ENCODE results near the gene ANGPTL4.
"Not testable (repeated sequence)": the region's sequence is repeated elsewhere in the genome, so short reads cannot be mapped to it uniquely, and the experiment has no call there.

The ANGPTL4 gene

DNA sequence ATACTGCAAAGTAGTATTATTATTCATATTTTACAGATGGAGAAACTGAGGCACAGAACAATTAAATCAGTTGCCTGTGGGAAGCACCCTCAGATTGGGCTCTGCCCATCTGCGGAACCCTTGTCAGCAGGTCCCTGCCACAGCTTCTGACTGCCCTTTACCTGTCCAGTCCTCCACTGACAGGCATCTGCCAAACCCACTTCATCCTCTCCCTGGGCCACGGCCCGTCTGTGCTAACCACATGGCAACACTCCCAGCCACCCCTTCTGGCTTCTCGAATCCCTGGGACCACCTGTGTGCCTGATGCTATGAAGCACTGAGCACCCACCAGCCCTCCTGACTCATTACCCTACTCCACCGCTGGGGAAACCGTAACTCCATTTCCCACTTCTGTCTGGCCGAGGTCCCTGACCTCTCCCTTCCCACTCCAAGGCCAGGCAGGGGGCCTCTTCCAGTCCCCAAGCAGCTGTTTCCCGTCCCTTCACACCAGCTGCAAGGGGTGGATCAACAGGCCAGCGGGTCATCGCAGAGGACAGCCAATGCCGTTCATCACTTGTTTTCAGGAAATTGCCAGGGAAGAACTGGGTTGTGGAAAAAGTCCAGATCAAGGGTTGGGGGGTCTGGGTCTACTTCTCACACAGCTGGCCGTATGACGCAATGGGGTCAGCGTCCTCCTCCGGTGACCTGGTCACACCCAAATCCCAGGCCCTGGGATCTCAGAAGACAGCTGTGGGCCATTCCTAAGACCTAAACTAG is 23.4 kb upstream of the ANGPTL4 start:
- no peak overlapping the region for H2BK120ac ChIP-seq (ENCODE audit: low read depth, low read length)
- no peak overlapping the region for H2AFZ ChIP-seq (ENCODE audit: low read depth, low read length)
- no peak overlapping the region for H2BK15ac ChIP-seq (ENCODE audit: low read depth, poor library complexity, severe bottlenecking)
- no peak overlapping the region for H2BK12ac ChIP-seq (ENCODE audit: low read length in 2 of 2)
- H2AK5ac ChIP-seq (ENCODE audit: low read length, severe bottlenecking): no peak overlapping the region
- H3K27ac ChIP-seq (ENCODE audit: low read length, poor library complexity, severe bottlenecking): no peak overlapping the region
- no peaks in the 10 kb centered on the region for H3K79me1 ChIP-seq (replicated peaks; ENCODE audit: low read length, poor library complexity, severe bottlenecking)
- H4K8ac ChIP-seq (ENCODE audit: low read length): no peak overlapping the region
- H3K18ac ChIP-seq (ENCODE audit: low read depth in 1 of 2, low read length in 2 of 2): no peak overlapping the region
- no peak overlapping the region for H4K91ac ChIP-seq (ENCODE audit: low read length)
- no peak overlapping the region for H3K4me2 ChIP-seq (ENCODE audit: low read length, poor library complexity, severe bottlenecking)
- H3K4me3 ChIP-seq (ENCODE audit: insufficient read depth in 1 of 2, low read depth in 1 of 2, low read length in 2 of 2): no peak overlapping the region
- H3K23ac ChIP-seq (ENCODE audit: low read length in 2 of 2): no peak overlapping the region
- no peak overlapping the region for H2BK5ac ChIP-seq (ENCODE audit: low read depth, low read length, poor library complexity, severe bottlenecking)
- H3K36me3 ChIP-seq (ENCODE audit: control insufficient read depth in 1 of 2, insufficient read depth in 2 of 2, low read depth in 1 of 2, low read length in 2 of 2): no peaks in the 10 kb centered on the region
- no peak overlapping the region for H3K9ac ChIP-seq (ENCODE audit: low read length)
- WGBS: 15% methylated on average over 15 of the region's 15 CpGs
- no peaks in the 10 kb centered on the region for H3K9me3 ChIP-seq (ENCODE audit: control insufficient read depth, low read length)
- H3K4me1 ChIP-seq (ENCODE audit: control insufficient read depth, insufficient read depth, low read depth, low read length): peaks cover 17% of the 10 kb centered on the region
- no peak overlapping the region for H3K4ac ChIP-seq (ENCODE audit: low read depth in 1 of 2, low read length in 2 of 2)
- H3K27me3 ChIP-seq (ENCODE audit: control insufficient read depth in 1 of 2, insufficient read depth in 1 of 2, low read length in 2 of 2): peaks cover 27 to 65% of the 10 kb centered on the region in 2 experiments
- DNase-seq: peak; percentile 49
- no peak overlapping the region for H3K14ac ChIP-seq (ENCODE audit: low read length in 2 of 2)

DNA sequence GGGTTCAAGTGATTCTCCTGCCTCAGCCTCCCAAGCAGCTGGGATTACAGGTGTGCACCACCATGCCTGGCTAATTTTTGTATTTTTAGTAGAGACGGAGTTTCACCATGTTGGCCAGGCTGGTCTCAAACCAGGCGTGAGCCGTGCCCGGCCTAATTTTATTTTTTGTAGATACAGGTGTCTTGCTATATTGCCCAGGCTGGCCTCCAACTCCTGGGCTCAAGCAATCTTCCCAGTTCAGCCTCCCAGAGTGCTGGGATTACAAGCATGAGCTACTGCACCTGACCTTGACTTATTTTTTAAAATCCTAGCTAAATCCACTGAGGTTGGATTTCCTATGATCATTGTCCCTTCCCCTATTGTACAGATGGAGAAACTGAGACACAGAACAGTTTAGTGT is 22.5 kb upstream of the ANGPTL4 start:
- not testable (repeated sequence) for H3K9me3 ChIP-seq (ENCODE audit: control insufficient read depth, low read length); H4K8ac ChIP-seq (ENCODE audit: low read length); H3K27ac ChIP-seq (ENCODE audit: low read length, poor library complexity, severe bottlenecking); H2AK5ac ChIP-seq (ENCODE audit: low read length, severe bottlenecking); H2AFZ ChIP-seq (ENCODE audit: low read depth, low read length); H3K79me1 ChIP-seq (replicated peaks; ENCODE audit: low read length, poor library complexity, severe bottlenecking); H3K23ac ChIP-seq (ENCODE audit: low read length in 2 of 2); H2BK5ac ChIP-seq (ENCODE audit: low read depth, low read length, poor library complexity, severe bottlenecking); H3K36me3 ChIP-seq (ENCODE audit: control insufficient read depth in 1 of 2, insufficient read depth in 2 of 2, low read depth in 1 of 2, low read length in 2 of 2); DNase-seq; H4K91ac ChIP-seq (ENCODE audit: low read length); H2BK12ac ChIP-seq (ENCODE audit: low read length in 2 of 2); H3K4me2 ChIP-seq (ENCODE audit: low read length, poor library complexity, severe bottlenecking); H3K4me3 ChIP-seq (ENCODE audit: insufficient read depth in 1 of 2, low read depth in 1 of 2, low read length in 2 of 2); H2BK120ac ChIP-seq (ENCODE audit: low read depth, low read length); H2BK15ac ChIP-seq (ENCODE audit: low read depth, poor library complexity, severe bottlenecking); H3K18ac ChIP-seq (ENCODE audit: low read depth in 1 of 2, low read length in 2 of 2); H3K4ac ChIP-seq (ENCODE audit: low read depth in 1 of 2, low read length in 2 of 2); H3K14ac ChIP-seq (ENCODE audit: low read length in 2 of 2); H3K9ac ChIP-seq (ENCODE audit: low read length)
- WGBS: 100% methylated on average over 4 of the region's 4 CpGs
- peaks cover 16% of the 10 kb centered on the region for H3K4me1 ChIP-seq (ENCODE audit: control insufficient read depth, insufficient read depth, low read depth, low read length)
- peaks cover 21 to 55% of the 10 kb centered on the region in 2 experiments for H3K27me3 ChIP-seq (ENCODE audit: control insufficient read depth in 1 of 2, insufficient read depth in 1 of 2, low read length in 2 of 2)

GRCh38 chr19:8342316-8342683 is 21.7 kb upstream of the ANGPTL4 start:
- H3K18ac ChIP-seq (ENCODE audit: low read depth in 1 of 2, low read length in 2 of 2): no peak overlapping the region
- H3K9ac ChIP-seq (ENCODE audit: low read length): no peak overlapping the region
- H3K79me1 ChIP-seq (replicated peaks; ENCODE audit: low read length, poor library complexity, severe bottlenecking): no peaks in the 10 kb centered on the region
- no peak overlapping the region for H3K23ac ChIP-seq (ENCODE audit: low read length in 2 of 2)
- no peak overlapping the region for H3K14ac ChIP-seq (ENCODE audit: low read length in 2 of 2)
- H2BK120ac ChIP-seq (ENCODE audit: low read depth, low read length): no peak overlapping the region
- no peak overlapping the region for H3K4me3 ChIP-seq (ENCODE audit: insufficient read depth in 1 of 2, low read depth in 1 of 2, low read length in 2 of 2)
- 51% methylated on average over 14 of the region's 14 CpGs for WGBS
- H2BK5ac ChIP-seq (ENCODE audit: low read depth, low read length, poor library complexity, severe bottlenecking): no peak overlapping the region
- no peak overlapping the region for H4K8ac ChIP-seq (ENCODE audit: low read length)
- DNase-seq: no peak
- peaks cover 16% of the 10 kb centered on the region for H3K4me1 ChIP-seq (ENCODE audit: control insufficient read depth, insufficient read depth, low read depth, low read length)
- no peak overlapping the region for H3K4ac ChIP-seq (ENCODE audit: low read depth in 1 of 2, low read length in 2 of 2)
- no peaks in the 10 kb centered on the region for H3K36me3 ChIP-seq (ENCODE audit: control insufficient read depth in 1 of 2, insufficient read depth in 2 of 2, low read depth in 1 of 2, low read length in 2 of 2)
- H3K27ac ChIP-seq (ENCODE audit: low read length, poor library complexity, severe bottlenecking): no peak overlapping the region
- H4K91ac ChIP-seq (ENCODE audit: low read length): no peak overlapping the region
- H2AK5ac ChIP-seq (ENCODE audit: low read length, severe bottlenecking): no peak overlapping the region
- H2AFZ ChIP-seq (ENCODE audit: low read depth, low read length): no peak overlapping the region
- no peaks in the 10 kb centered on the region for H3K9me3 ChIP-seq (ENCODE audit: control insufficient read depth, low read length)
- H2BK15ac ChIP-seq (ENCODE audit: low read depth, poor library complexity, severe bottlenecking): no peak overlapping the region
- peak overlapping the region in 1 of 2 experiments; percentile 29 for H2BK12ac ChIP-seq (ENCODE audit: low read length in 2 of 2)
- H3K27me3 ChIP-seq (ENCODE audit: control insufficient read depth in 1 of 2, insufficient read depth in 1 of 2, low read length in 2 of 2): peaks cover 21 to 51% of the 10 kb centered on the region in 2 experiments
- no peak overlapping the region for H3K4me2 ChIP-seq (ENCODE audit: low read length, poor library complexity, severe bottlenecking)

DNA sequence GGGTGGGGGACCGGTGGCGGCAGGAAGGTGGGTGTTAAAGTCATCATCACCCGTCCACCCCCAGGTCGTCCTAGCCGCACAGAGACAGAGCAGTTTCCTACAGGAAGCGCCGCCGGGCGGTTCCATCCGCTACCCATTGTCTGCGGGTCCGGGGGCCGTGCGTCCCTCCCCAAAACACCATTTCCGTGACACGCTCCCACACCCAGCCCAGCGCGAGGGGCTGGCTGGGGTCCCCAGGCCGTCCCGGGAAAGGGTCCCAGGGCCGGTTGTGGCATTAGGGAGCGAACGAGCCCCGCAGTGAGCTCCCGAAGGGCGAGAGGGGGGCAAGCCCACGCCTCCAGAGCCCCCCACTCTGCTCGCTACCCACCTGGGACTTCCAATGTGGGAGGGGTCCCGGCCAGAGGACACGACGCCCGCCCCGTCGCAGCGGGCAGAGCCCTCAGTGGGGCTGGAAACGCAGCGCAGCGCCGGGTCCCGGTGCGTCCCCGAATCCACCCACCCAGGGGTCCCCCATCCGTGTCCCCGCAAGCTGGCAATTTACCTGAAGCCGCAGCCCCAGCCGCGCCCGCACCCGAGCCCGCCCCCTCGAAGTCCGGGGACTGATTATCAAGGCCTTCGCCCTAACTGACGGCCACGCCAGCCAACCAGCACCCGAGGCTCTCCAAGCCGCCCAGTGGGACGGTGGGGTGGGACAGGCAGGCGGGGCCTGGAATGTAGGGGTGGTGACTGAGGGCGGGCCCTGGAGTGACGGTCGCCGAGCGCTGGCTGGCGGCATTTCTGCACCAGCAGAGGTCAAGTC is 21.1 kb upstream of the ANGPTL4 start, which contains the start of gene KANK3:
KANK3 (minus strand) TSS at position 579 of the 799 bp plus-strand sequence. CDS start 5,434 bp downstream, outside the sequence.
- Histone ChIP-seq H2AFZ (ENCODE audit: low read depth, low read length) (peak within 1 kb of the TSS; percentile 85), H3K4me3 (ENCODE audit: insufficient read depth in 1 of 2, low read depth in 1 of 2, low read length in 2 of 2) (peak within 1 kb of the TSS; percentile 47 to 66), H2BK12ac (ENCODE audit: low read length in 2 of 2) (peak within 1 kb of the TSS in 1 of 2 experiments; percentile 84), H3K4me1 (ENCODE audit: control insufficient read depth, insufficient read depth, low read depth, low read length) (peaks cover 18% of the 10 kb centered on the region), H4K91ac (ENCODE audit: low read length) (peak within 1 kb of the TSS; percentile 12), H4K8ac (ENCODE audit: low read length) (peak within 1 kb of the TSS; percentile 77), H2BK120ac (ENCODE audit: low read depth, low read length) (no peak within 1 kb of the TSS), H3K18ac (ENCODE audit: low read depth in 1 of 2, low read length in 2 of 2) (peak within 1 kb of the TSS; percentile 13 to 41), H2AK5ac (ENCODE audit: low read length, severe bottlenecking) (no peak within 1 kb of the TSS), H3K27me3 (ENCODE audit: control insufficient read depth in 1 of 2, insufficient read depth in 1 of 2, low read length in 2 of 2) (peaks cover 21 to 45% of the 10 kb centered on the region in 2 experiments), H3K36me3 (ENCODE audit: control insufficient read depth in 1 of 2, insufficient read depth in 2 of 2, low read depth in 1 of 2, low read length in 2 of 2) (no peaks in the 10 kb centered on the region), H3K9ac (ENCODE audit: low read length) (no peak within 1 kb of the TSS), H3K79me1 (replicated peaks; ENCODE audit: low read length, poor library complexity, severe bottlenecking) (no peaks in the 10 kb centered on the region), H2BK15ac (ENCODE audit: low read depth, poor library complexity, severe bottlenecking) (no peak within 1 kb of the TSS), H3K4me2 (ENCODE audit: low read length, poor library complexity, severe bottlenecking) (peak within 1 kb of the TSS; percentile 71), H3K14ac (ENCODE audit: low read length in 2 of 2) (no peak within 1 kb of the TSS), H3K27ac (ENCODE audit: low read length, poor library complexity, severe bottlenecking) (no peak within 1 kb of the TSS), H3K9me3 (ENCODE audit: control insufficient read depth, low read length) (no peaks in the 10 kb centered on the region), H2BK5ac (ENCODE audit: low read depth, low read length, poor library complexity, severe bottlenecking) (no peak within 1 kb of the TSS), H3K4ac (ENCODE audit: low read depth in 1 of 2, low read length in 2 of 2) (peak within 1 kb of the TSS in 1 of 2 experiments; percentile 61), H3K23ac (ENCODE audit: low read length in 2 of 2) (no peak within 1 kb of the TSS)
- 8% methylated on average over 54 of the region's 65 CpGs for WGBS
- peak; percentile 95 for DNase-seq

Measured in mesenchymal stem cell (in vitro differentiated cells and primary cell).